Lower leg skin (tissue), 3 donors: ENCODE results near the gene CEMP1.
"Not testable (repeated sequence)": the region's sequence is repeated elsewhere in the genome, so short reads cannot be mapped to it uniquely, and the experiment has no call there.

ENCODE experiments used
- POLR2A ChIP-seq, 2 donors: fragments of 450-650 bp; IDR thresholded peaks; one replicate each; pipeline ENCODE4 v1.6.1; 2016 to 2017; ENCODE audit warnings: antibody characterized with exemption in 2 of 2, mild to moderate bottlenecking in 1 of 2, moderate library complexity in 1 of 2
- TF ChIP-seq, protein P1 (sequence below), 3 donors: fragments of 450-650 bp; IDR thresholded peaks; one replicate each; pipeline ENCODE4 v1.5.1; 2016; ENCODE audit warnings: antibody characterized with exemption in 3 of 3, mild to moderate bottlenecking in 3 of 3, moderate library complexity in 2 of 3

DNA sequence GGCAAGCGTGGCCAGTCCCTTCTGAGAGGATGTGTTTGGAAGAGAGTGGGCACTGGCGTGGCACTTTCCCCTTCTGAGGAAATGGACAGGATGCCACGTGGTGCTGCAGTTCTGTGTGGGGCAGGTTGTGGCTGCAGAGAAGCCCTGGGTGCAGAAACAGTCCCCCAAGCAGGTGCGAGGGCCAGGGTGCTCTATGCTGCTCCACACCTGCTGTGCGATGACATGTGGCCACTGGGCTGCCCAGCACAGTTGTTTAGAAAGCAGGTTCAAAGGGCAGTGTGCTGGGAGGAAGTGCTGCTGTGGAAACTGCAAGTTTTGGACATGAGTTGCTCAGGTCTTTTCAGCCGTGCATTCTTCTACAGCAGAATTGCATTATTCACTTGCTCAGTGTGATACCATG is 10.2 kb upstream of the CEMP1 start:
- TF ChIP-seq, protein P1, sequence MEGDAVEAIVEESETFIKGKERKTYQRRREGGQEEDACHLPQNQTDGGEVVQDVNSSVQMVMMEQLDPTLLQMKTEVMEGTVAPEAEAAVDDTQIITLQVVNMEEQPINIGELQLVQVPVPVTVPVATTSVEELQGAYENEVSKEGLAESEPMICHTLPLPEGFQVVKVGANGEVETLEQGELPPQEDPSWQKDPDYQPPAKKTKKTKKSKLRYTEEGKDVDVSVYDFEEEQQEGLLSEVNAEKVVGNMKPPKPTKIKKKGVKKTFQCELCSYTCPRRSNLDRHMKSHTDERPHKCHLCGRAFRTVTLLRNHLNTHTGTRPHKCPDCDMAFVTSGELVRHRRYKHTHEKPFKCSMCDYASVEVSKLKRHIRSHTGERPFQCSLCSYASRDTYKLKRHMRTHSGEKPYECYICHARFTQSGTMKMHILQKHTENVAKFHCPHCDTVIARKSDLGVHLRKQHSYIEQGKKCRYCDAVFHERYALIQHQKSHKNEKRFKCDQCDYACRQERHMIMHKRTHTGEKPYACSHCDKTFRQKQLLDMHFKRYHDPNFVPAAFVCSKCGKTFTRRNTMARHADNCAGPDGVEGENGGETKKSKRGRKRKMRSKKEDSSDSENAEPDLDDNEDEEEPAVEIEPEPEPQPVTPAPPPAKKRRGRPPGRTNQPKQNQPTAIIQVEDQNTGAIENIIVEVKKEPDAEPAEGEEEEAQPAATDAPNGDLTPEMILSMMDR (IDR thresholded peaks at IDR 0.05) = not testable (repeated sequence)
- TF ChIP-seq POLR2A (IDR thresholded peaks at IDR 0.05) = not testable (repeated sequence)
